Measurements from ENCODE around the gene MYLK. TPM values are rescaled to one million over a fixed set of nuclear protein-coding genes. Genes with fewer than 3 reads are reported as not detected.

The MYLK gene
- total RNA-seq, 1 donor from 2014 or later, result 10.1 TPM

DNA sequence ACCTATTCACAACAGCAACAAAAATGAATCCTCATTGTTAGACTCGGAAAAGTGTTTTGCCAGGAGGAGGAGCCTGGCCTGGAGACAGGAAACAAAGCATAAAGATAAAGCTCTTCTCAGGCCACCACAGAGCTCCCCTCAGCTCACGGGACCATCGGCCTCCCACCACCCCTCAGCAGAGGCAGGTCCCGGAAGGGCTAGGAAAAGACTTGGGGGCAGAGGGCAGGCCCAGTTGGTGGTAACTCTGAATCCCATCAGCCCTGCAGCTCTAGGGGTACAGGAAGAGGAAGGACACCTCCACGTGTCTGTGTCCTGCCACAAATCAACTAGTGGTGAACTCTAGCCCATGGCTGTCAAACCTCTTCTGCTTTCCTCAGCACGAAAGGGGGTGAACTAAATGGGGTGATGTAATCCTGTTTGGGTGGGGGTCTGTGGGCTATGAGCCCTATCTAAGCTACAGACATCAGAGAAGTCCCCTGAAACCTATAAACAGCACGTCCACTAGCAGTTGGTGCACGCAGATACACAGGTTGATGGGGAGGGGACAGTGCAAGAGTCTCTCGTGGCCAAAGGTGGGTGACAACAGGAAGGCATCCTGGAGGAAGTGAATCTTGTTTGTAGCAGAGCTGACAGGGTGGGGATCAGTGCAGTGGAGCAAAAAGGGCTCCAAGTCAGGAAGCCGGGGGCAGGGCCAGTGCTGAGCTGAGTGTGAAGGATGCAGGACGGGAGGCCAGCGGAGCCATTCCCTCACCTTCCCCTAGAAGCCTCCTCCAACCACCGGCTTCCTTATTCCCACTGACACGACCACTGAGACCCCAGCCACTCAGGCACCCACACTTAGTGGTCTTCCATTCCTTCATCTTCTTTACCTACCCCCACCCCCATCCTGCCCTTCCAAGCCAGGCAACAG, 188.1 kb downstream of the MYLK start:
- DNase-seq (ENCODE audit: missing footprints), result no peak
- intact Hi-C loops (cut with DNase I), result no loop called here
- ATAC-seq, result no peak

DNA sequence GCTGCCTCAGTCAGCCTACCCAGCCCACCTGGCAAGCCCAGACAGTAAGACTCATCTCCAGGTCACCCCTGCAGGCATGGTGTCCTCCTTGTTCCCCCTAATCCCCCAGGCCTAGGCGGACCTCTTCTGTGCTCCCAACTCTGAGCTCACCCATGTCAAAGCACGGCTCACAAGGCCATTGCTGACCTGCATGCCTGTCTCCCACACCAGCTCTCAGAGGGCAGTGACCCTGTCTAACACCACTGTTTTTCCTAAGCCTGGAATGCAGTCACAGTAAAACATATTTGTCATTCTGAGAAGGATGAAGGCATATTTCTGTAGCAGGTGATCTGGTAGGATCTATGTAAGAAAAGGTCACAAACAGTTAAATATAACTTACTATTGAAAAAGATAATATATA, 189.0 kb downstream of the MYLK start:
- intact Hi-C loops (cut with DNase I), result no loop called here
- DNase-seq (ENCODE audit: missing footprints) (no peak), ATAC-seq (no peak)

DNA sequence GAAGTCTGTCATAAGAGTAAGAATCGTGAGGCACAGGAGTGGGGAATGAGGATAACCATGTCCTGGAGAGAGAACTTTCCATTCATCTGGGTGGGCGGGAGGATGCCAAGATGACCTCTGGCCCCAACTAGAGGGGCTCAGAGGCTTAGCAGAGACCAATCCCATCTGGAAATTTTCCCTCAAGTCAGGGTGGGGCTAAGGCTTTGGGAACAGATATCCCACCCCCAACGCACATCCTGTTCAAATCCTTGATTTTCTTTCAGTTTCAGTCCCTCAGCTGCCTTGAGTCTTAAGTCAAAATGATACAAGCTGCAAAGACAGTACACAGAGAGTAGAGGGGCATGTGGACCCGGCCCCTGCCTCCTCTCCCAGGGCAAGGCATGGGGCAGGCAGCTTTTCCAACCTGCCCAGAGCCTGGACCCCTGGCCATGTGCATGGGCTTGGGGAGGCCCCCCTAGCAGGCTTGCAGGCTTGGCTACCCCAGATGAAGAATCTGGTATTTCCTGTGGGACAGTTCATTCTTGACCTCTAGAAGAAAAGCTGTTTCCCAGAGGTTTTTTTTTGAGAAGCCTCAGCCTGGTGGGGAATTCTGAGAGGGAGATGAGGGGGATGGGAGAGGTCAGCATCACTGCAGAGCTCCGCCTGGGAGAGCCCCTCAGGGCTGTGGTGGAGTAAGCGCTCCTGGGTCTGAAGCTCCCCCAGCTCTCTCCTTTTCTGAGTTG, 189.6 kb downstream of the MYLK start:
- ATAC-seq (no peak), DNase-seq (ENCODE audit: missing footprints) (no peak)
- intact Hi-C loops (cut with DNase I), result no loop called here

DNA sequence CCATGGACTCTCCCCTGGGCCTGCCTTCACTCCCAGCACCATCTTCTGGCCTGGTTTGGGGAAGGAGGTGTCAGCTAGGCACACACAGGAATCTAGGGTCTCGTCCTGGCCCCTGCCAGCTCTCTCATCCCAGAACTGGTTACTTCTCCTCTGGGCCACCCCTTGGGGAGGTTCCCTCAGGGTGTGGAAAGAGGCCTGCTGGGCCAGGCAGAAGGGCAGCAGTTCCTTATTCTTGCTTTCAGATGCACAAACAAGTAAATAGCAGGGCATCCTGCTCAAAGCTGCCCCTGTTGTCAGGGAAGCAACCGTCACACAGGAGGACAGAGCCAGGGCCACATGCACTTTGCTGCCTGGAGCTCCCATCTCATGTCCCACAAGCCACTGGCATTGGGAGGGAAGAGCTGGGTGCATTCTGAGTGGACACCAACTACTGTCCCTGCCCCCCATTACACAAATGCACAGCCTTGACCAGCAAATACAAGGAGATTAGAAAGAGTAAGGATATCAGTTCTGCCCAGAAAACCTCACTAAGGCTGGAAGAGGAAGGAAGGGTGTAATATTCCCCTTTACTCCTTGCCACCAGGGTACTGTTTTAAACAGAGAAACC, 190.4 kb downstream of the MYLK start:
- no peak for ATAC-seq
- intact Hi-C loops (cut with DNase I), result no loop called here

DNA sequence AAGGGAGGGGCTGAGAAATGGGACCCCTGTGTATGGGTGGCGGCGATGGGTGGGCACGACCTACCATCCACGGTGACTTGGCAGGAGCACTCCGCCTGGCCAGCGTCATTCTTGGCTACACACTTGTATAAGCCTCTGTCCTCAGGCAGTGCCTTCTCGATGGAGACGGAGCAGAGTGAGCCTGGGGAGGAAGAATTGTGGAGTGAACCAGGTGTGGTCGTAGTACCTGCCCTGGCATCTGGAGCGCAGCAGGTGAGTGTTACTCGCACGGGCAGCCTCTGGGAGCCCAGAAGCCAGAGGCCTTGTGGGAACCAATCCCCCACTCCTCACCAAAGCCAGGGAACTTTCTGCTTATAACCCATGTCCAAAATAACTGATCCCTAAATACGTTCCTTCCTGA, 191.5 kb downstream of the MYLK start:
- ATAC-seq, result no peak
- no peak for DNase-seq (ENCODE audit: missing footprints)
- intact Hi-C loops (cut with DNase I), result no loop called here

More for the DNA sequence above, 190.4 kb downstream of the MYLK start:
- DNase-seq (ENCODE audit: missing footprints), result no peak

DNA sequence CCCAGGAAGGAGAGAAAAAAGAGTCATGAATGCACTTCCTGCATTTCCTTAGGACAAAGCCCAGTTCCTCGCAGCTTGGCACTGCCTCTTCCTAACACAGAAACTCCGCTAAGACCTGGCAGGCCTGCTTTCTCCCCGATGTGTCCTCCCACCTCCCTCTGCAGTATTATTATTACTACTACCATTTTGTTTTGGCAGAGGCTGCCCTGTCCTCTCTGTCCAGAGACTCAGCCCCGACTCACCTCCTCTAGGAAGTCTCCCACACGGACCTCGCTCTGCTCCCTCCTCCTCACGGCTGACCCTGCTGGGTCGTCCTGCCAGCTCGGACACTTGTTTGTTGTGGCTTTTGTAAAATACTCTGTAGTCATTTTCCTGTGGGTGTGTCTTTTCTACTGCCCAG, 192.1 kb downstream of the MYLK start:
- intact Hi-C loops (cut with DNase I), result no loop called here
- ATAC-seq (no peak), DNase-seq (ENCODE audit: missing footprints) (no peak)

DNA sequence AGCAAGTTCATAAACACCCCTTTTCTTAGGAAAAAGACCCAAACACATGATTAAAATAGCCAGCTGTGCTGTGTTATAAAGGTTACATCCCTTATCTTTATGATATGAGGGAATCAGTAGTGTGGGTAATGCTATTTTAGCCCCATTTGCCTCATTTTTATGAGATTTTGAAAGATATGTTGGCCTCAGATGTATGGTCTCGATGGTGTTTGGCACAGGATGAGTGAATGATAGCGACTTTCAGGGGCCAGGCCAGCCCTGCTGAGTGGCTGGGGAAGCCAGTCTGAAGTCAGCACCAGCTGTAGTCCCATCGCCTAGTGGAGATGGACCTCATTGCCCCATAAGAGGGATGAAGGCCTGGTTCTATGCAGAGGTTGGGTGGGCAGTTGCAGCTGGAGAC, 194.3 kb downstream of the MYLK start:
- DNase-seq (ENCODE audit: missing footprints), result no peak
- intact Hi-C loops (cut with DNase I), result loop anchor here (2.0 kb wide), 1 partner anchor 27 kb away; no protein-coding TSS in a partner anchor
- no peak for ATAC-seq

DNA sequence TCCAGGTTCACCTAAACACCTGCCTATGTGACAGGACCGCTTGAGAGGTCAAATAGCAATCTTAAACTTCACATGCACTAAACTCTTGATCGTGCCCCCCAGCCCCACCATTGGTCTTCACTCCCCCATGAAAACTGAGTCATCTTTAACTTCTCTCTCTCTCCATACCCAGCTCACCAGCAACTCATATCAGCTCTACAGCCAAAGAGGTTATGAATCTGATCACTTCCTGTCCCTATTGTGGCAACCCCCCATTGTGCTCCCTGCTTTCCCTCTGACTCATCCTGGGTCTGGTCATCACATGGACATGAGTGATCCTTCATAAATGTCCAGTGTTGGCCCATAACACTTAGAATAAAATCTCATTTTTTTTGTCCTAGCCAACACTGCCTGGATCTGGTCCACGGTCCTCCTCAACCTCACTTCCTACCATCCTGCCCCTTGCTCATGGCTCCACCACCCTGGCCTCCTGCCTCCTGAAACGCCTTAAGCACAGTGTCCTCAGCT, 195.8 kb downstream of the MYLK start:
- DNase-seq (ENCODE audit: missing footprints) (no peak), ATAC-seq (no peak)
- intact Hi-C loops (cut with DNase I), result no loop called here

DNA sequence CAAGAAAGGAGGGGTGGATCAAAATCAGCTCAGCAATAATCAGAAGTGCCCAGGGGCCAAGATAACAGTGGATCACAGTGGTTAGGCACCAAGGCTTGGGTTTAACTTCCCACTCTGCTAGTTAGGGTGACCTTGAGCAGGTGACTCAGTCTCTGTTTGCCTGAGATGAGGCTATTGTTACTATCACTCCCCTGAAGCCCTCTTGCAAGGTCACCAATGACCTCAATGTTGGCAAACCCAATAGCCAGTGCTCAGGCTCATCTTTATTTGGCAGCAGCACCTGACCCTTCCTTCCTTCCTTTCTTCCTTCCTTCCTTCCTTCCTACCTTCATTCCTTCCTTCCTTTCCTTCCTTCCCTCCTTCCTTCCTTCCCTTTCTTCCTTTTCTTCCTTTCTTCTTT, 196.8 kb downstream of the MYLK start:
- ATAC-seq (no peak), DNase-seq (ENCODE audit: missing footprints) (no peak)
- intact Hi-C loops (cut with DNase I), result no loop called here

DNA sequence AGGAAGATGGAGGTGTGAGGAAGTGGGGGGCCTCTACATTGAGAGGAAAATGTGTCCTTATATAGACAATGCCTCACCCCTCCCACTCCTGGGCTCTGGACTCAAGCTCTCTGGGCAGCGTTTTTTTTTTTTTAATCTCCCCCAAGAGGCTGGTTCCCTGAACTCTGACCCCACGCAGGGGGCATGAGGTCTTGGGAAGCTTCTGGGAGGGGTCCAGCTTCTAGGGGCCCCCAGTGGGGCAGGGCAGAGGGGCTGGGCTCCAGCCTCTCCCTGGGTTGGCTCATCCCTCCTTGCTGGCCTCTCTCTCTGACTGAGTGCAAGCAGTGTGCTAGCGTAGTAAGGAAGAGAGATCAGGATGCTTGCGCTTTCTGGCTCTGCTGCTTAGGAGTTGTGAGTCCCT, 197.9 kb downstream of the MYLK start:
- intact Hi-C loops (cut with DNase I), result no loop called here
- ATAC-seq (no peak), DNase-seq (ENCODE audit: missing footprints) (no peak)

DNA sequence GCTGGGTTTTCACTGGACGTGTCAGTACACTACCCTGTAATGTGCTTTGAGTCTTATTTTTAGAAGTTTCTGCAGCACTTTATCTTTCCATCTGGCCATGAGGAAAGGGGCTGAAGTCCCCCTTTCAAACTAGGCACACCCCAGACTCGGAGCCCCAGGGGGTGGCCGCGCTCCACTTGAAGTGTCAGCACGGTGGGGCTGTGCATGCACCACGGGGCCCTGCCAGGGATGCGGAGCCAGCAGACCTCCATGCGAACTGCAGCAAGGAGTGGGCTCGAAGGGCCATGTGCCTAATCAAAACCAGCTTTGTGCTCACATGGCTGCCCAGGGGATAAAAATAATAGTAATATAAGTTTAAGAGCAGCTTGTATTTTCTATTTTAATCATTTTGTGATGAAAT, 198.4 kb downstream of the MYLK start:
- no peak for ATAC-seq
- DNase-seq (ENCODE audit: missing footprints), result no peak
- intact Hi-C loops (cut with DNase I), result no loop called here

DNA sequence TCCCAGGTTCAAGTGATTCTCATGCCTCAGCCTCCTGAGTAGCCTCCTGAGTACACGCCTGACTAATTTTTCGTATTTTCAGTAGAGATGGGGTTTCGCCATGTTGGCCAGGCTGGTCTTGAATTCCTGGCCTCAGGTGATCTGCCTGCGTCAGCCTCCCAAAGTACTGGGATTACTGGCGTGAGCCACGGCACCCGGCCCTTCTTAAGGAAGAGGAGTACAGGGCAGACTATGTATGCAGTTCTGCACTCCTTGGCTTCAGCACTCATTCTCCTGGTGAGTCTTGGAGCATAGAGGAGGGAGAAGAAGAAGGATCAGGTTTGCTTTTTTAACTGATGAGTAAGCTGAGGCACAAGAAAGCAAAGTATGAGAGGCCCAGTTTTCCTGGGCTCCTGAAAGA, 199.5 kb downstream of the MYLK start:
- intact Hi-C loops (cut with DNase I), result no loop called here
- ATAC-seq (no peak), DNase-seq (ENCODE audit: missing footprints) (no peak)

DNA sequence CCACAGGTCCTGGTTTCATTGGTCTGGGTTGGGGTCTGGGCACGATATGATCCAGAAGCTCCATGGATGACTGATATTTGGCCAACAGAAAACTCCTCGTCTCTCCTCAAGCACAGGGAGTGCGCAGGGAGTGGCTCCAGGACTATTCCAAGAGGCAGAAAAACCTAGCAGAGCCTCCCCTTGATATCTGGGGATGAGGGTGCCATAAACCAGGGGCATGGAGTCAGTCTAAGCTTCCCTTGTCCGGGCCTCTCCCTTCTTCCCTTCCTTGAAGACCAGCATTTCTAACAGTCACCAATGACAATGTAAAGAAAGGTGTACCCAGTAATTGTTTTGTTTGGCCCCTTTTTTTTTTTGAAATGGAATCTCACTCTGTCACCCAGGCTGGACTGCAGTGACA, 199.9 kb downstream of the MYLK start:
- ATAC-seq, result no peak

DNA sequence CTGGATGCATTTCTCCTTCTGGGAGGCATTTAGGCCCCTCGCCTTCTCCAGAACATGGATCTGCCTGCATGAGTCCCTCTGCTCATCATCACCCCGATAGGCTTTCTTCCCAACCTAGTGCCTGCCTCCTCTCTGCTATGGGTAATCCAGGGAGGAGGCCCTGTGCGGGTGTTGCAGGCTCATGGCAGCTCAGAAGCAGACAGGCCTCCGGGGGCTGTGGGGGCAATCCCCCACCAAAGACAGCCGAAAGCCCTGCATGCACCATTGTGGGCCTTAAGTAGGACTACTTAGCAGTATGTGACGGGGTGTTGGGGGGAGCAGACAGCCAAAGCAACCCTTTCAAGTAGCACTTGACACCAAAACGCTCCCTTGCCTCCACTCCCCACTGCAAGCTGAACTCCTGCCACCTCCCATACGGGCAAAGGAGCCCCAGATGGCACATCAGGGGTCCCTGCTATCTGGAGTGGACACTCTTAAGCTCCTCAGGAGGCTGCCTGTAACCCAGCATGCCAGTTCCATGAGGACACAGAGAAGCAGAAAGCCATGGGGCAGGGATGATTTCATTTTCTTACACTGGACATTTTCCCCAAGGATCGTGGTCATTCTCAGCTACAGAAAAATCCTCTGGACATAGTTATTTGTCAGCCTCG, 200.5 kb downstream of the MYLK start:
- DNase-seq (ENCODE audit: missing footprints) (no peak), ATAC-seq (no peak)
- intact Hi-C loops (cut with DNase I), result no loop called here

More for the DNA sequence above, 199.9 kb downstream of the MYLK start:
- no peak for DNase-seq (ENCODE audit: missing footprints)
- intact Hi-C loops (cut with DNase I), result no loop called here

DNA sequence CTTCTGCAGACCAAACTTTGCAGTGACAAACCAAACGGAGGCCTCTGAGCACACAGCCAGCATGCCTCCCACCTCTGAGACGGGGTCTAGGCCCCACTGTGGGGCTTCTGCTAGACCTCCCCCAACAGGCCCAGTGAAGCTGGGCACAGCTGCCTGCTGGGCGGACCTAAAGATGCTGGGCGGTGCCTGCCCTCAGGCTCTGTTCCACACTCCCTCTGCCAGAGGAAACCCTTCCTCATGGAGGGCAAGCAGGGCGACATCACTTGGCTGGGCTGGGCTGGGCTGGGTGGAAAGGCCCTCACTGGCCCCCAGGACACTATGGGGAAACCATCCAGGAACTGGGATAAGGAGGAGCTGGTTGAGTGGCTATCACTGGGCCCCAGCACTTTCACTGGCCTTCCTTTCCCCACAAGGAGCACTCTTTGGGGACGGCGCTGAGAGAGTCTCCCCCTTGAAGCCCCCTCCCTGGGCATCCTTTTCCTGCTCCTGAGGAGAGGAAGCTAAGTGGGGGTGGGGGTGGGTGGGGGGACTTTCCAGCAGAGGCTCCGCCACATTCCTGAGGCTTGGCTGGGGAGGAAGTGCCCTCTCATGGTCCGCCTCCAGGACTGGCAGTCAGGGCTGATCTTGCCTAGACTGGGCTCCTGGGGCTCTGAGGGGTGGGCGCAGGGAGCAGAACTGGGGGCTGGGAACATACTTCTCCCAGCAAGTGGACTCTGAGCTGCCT, 201.2 kb downstream of the MYLK start:
- intact Hi-C loops (cut with DNase I), result no loop called here
- no peak for DNase-seq (ENCODE audit: missing footprints)
- ATAC-seq, result no peak

DNA sequence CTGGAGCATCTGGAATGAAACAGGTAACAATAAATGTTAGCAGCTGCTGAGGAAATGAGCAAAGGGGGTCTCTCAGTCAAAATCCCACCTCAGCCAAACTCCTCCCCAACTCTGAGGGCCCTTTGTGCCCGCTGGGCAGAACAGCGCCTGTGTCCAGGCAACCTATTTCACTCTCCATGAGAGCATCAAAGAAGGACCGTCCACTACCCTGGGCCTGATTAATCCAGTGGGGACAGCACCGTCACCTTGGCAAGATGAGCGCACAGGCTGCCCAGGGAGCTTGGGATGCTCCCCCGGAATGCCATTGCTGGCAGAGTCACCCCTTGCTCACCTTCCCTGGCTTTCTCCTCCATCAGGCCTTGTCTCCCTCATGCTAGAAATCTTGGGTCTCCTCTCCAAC, 201.8 kb downstream of the MYLK start:
- no peak for ATAC-seq

DNA sequence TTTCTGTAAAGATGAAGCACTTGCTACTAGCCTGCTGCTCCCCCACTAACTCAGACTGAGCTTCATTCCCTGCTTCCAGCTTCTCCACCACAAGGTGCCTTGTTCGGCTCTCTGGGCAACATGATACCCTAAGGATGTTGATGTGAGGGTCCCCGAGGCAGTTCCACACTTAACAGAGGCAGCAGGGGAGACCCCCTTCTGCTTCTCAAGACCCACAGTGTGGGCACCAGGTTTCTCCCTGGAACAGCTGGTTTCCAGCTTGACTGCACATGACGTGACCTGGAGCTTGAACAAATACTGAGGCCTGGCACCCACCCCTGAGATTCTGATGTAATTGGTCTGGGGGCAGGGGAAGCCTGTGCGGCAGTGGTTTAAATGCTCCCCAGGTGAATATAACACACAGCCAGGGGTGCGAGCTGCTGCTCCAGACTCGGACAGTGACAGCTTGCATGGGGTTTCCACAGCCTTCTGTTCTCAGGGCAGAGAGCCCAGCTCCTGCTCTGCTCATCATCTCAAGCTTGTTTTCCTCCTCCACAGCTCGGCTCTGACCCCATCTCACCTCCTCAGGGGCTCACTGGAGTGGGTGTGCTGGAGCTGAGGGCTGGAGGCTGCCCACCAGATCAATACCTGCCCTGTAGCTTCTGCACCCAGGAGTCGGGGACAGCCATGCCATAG, 204.3 kb downstream of the MYLK start:
- DNase-seq (ENCODE audit: missing footprints) (no peak), ATAC-seq (no peak)
- intact Hi-C loops (cut with DNase I), result no loop called here

More for the DNA sequence above, 201.8 kb downstream of the MYLK start:
- DNase-seq (ENCODE audit: missing footprints), result no peak
- intact Hi-C loops (cut with DNase I), result no loop called here

DNA sequence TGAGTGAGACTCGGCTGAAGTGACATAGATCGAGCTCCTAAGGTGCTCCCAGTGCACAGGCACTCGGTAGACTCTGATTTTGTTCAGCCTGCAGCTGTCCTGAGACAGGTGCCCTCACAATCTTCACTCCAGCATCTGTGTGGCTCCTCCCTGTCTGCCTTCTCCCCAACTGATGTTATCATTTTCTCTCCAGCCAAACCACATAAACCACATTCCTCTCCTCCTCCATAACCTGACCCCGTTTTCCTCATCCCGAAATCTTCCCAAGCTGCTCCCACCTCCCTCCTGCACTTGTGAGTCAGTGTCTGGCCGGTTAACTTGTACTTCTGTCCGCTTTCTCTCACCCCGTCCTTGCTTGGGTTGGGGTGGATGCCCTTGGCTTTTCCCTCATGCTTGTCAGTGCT, 206.0 kb downstream of the MYLK start:
- DNase-seq (ENCODE audit: missing footprints), result no peak
- ATAC-seq, result no peak
- intact Hi-C loops (cut with DNase I), result no loop called here
